ENCODE results near the gene SPRY1.

SPRY1 gene

GRCh38 chr4:123356921-123357320 is 39.7 kb upstream of the SPRY1 start:
- no peak overlapping the region for H3K27ac ChIP-seq (ENCODE audit: low read depth, low read length)
- peaks cover 10% of the 10 kb centered on the region for H3K4me1 ChIP-seq (ENCODE audit: insufficient read depth, low read length)
- no peak overlapping the region for H3K9ac ChIP-seq (ENCODE audit: low read length)
- H3K4me3 ChIP-seq (ENCODE audit: low read depth in 1 of 2, low read length in 2 of 2) = no peak overlapping the region
- no peaks in the 10 kb centered on the region for H3K27me3 ChIP-seq (ENCODE audit: control insufficient read depth in 1 of 2, insufficient read depth in 2 of 2, low read length in 2 of 2)
- H3K36me3 ChIP-seq (ENCODE audit: insufficient read depth, low read length) = no peaks in the 10 kb centered on the region
- no peaks in the 10 kb centered on the region for H3K9me3 ChIP-seq (ENCODE audit: low read length)

- no peaks in the 10 kb centered on the region for H3K27me3 ChIP-seq (ENCODE audit: control insufficient read depth in 1 of 2, insufficient read depth in 2 of 2, low read length in 2 of 2)
These were observed 36.9 kb upstream of the SPRY1 start for GRCh38 chr4:123359449-123360315.

GRCh38 chr4:123361195-123361861 is 35.3 kb upstream of the SPRY1 start:
- Histone ChIP-seq H3K9me3 (ENCODE audit: low read length) (no peaks in the 10 kb centered on the region), H3K36me3 (ENCODE audit: insufficient read depth, low read length) (no peaks in the 10 kb centered on the region), H3K27ac (ENCODE audit: low read depth, low read length) (no peak overlapping the region), H3K4me1 (ENCODE audit: insufficient read depth, low read length) (no peaks in the 10 kb centered on the region), H3K27me3 (ENCODE audit: control insufficient read depth in 1 of 2, insufficient read depth in 2 of 2, low read length in 2 of 2) (no peaks in the 10 kb centered on the region), H3K9ac (ENCODE audit: low read length) (no peak overlapping the region), H3K4me3 (ENCODE audit: low read depth in 1 of 2, low read length in 2 of 2) (no peak overlapping the region)

More at GRCh38 chr4:123359449-123360315, 36.9 kb upstream of the SPRY1 start:
- Histone ChIP-seq H3K36me3 (ENCODE audit: insufficient read depth, low read length) (no peaks in the 10 kb centered on the region), H3K9ac (ENCODE audit: low read length) (no peak overlapping the region), H3K9me3 (ENCODE audit: low read length) (no peaks in the 10 kb centered on the region), H3K4me1 (ENCODE audit: insufficient read depth, low read length) (no peaks in the 10 kb centered on the region), H3K4me3 (ENCODE audit: low read depth in 1 of 2, low read length in 2 of 2) (no peak overlapping the region), H3K27ac (ENCODE audit: low read depth, low read length) (no peak overlapping the region)

- Histone ChIP-seq H3K27ac (ENCODE audit: low read depth, low read length) (no peak overlapping the region), H3K36me3 (ENCODE audit: insufficient read depth, low read length) (no peaks in the 10 kb centered on the region), H3K9ac (ENCODE audit: low read length) (no peak overlapping the region), H3K4me1 (ENCODE audit: insufficient read depth, low read length) (no peaks in the 10 kb centered on the region), H3K9me3 (ENCODE audit: low read length) (no peaks in the 10 kb centered on the region), H3K27me3 (ENCODE audit: control insufficient read depth in 1 of 2, insufficient read depth in 2 of 2, low read length in 2 of 2) (no peaks in the 10 kb centered on the region), H3K4me3 (ENCODE audit: low read depth in 1 of 2, low read length in 2 of 2) (no peak overlapping the region)
These were observed 34.5 kb upstream of the SPRY1 start for GRCh38 chr4:123362103-123362502.

GRCh38 chr4:123363729-123364128 is 32.9 kb upstream of the SPRY1 start:
- H3K36me3 ChIP-seq (ENCODE audit: insufficient read depth, low read length) = no peaks in the 10 kb centered on the region
- H3K27me3 ChIP-seq (ENCODE audit: control insufficient read depth in 1 of 2, insufficient read depth in 2 of 2, low read length in 2 of 2) = no peaks in the 10 kb centered on the region
- no peaks in the 10 kb centered on the region for H3K9me3 ChIP-seq (ENCODE audit: low read length)
- no peak overlapping the region for H3K9ac ChIP-seq (ENCODE audit: low read length)
- no peak overlapping the region for H3K4me3 ChIP-seq (ENCODE audit: low read depth in 1 of 2, low read length in 2 of 2)
- no peak overlapping the region for H3K27ac ChIP-seq (ENCODE audit: low read depth, low read length)
- H3K4me1 ChIP-seq (ENCODE audit: insufficient read depth, low read length) = no peaks in the 10 kb centered on the region

GRCh38 chr4:123364906-123365305 is 31.7 kb upstream of the SPRY1 start:
- no peaks in the 10 kb centered on the region for H3K9me3 ChIP-seq (ENCODE audit: low read length)
- H3K27me3 ChIP-seq (ENCODE audit: control insufficient read depth in 1 of 2, insufficient read depth in 2 of 2, low read length in 2 of 2) = no peaks in the 10 kb centered on the region
- H3K4me3 ChIP-seq (ENCODE audit: low read depth in 1 of 2, low read length in 2 of 2) = no peak overlapping the region
- no peaks in the 10 kb centered on the region for H3K36me3 ChIP-seq (ENCODE audit: insufficient read depth, low read length)
- no peak overlapping the region for H3K9ac ChIP-seq (ENCODE audit: low read length)
- no peak overlapping the region for H3K27ac ChIP-seq (ENCODE audit: low read depth, low read length)
- H3K4me1 ChIP-seq (ENCODE audit: insufficient read depth, low read length) = no peaks in the 10 kb centered on the region

- H3K4me1 ChIP-seq (ENCODE audit: insufficient read depth, low read length) = no peaks in the 10 kb centered on the region
- no peak overlapping the region for H3K27ac ChIP-seq (ENCODE audit: low read depth, low read length)
- H3K27me3 ChIP-seq (ENCODE audit: control insufficient read depth in 1 of 2, insufficient read depth in 2 of 2, low read length in 2 of 2) = no peaks in the 10 kb centered on the region
- H3K9ac ChIP-seq (ENCODE audit: low read length) = no peak overlapping the region
- no peak overlapping the region for H3K4me3 ChIP-seq (ENCODE audit: low read depth in 1 of 2, low read length in 2 of 2)
- H3K9me3 ChIP-seq (ENCODE audit: low read length) = no peaks in the 10 kb centered on the region
- no peaks in the 10 kb centered on the region for H3K36me3 ChIP-seq (ENCODE audit: insufficient read depth, low read length)
These were observed 31.2 kb upstream of the SPRY1 start for GRCh38 chr4:123365412-123365811.

- no peaks in the 10 kb centered on the region for H3K4me1 ChIP-seq (ENCODE audit: insufficient read depth, low read length)
These were observed 30.3 kb upstream of the SPRY1 start for GRCh38 chr4:123366144-123366748.

GRCh38 chr4:123378794-123379193 is 17.8 kb upstream of the SPRY1 start:
- Histone ChIP-seq H3K36me3 (ENCODE audit: insufficient read depth, low read length) (no peaks in the 10 kb centered on the region), H3K27ac (ENCODE audit: low read depth, low read length) (no peak overlapping the region), H3K9me3 (ENCODE audit: low read length) (no peaks in the 10 kb centered on the region), H3K9ac (ENCODE audit: low read length) (no peak overlapping the region), H3K4me3 (ENCODE audit: low read depth in 1 of 2, low read length in 2 of 2) (no peak overlapping the region), H3K27me3 (ENCODE audit: control insufficient read depth in 1 of 2, insufficient read depth in 2 of 2, low read length in 2 of 2) (no peaks in the 10 kb centered on the region), H3K4me1 (ENCODE audit: insufficient read depth, low read length) (no peaks in the 10 kb centered on the region)

More at GRCh38 chr4:123366144-123366748, 30.3 kb upstream of the SPRY1 start:
- Histone ChIP-seq H3K4me3 (ENCODE audit: low read depth in 1 of 2, low read length in 2 of 2) (no peak overlapping the region), H3K27me3 (ENCODE audit: control insufficient read depth in 1 of 2, insufficient read depth in 2 of 2, low read length in 2 of 2) (no peaks in the 10 kb centered on the region), H3K36me3 (ENCODE audit: insufficient read depth, low read length) (no peaks in the 10 kb centered on the region), H3K9ac (ENCODE audit: low read length) (no peak overlapping the region), H3K9me3 (ENCODE audit: low read length) (no peaks in the 10 kb centered on the region), H3K27ac (ENCODE audit: low read depth, low read length) (no peak overlapping the region)

GRCh38 chr4:123379392-123379791 is 17.2 kb upstream of the SPRY1 start:
- H3K9ac ChIP-seq (ENCODE audit: low read length) = no peak overlapping the region

More at GRCh38 chr4:123379392-123379791, 17.2 kb upstream of the SPRY1 start:
- H3K27ac ChIP-seq (ENCODE audit: low read depth, low read length) = no peak overlapping the region
- no peaks in the 10 kb centered on the region for H3K36me3 ChIP-seq (ENCODE audit: insufficient read depth, low read length)
- no peaks in the 10 kb centered on the region for H3K4me1 ChIP-seq (ENCODE audit: insufficient read depth, low read length)
- no peak overlapping the region for H3K4me3 ChIP-seq (ENCODE audit: low read depth in 1 of 2, low read length in 2 of 2)
- no peaks in the 10 kb centered on the region for H3K27me3 ChIP-seq (ENCODE audit: control insufficient read depth in 1 of 2, insufficient read depth in 2 of 2, low read length in 2 of 2)
- no peaks in the 10 kb centered on the region for H3K9me3 ChIP-seq (ENCODE audit: low read length)

Measured in muscle layer of colon (tissue), 2 donors.